ENCODE results near the gene TEDC2. TPM values are rescaled to one million over a fixed set of nuclear protein-coding genes. Genes with fewer than 3 reads are reported as not detected.

Gene TEDC2
- total and polyA plus RNA-seq, 2 donors: 1.8 to 11.0 TPM

- Histone ChIP-seq H3K4me1 (ENCODE audit: control insufficient read depth in 2 of 2, insufficient read depth in 2 of 2, low read length in 2 of 2) (peaks cover 19 to 82% of the 10 kb centered on the region in 2 donors), H3K36me3 (ENCODE audit: control insufficient read depth in 2 of 2, insufficient read depth in 2 of 2, low read length in 1 of 2) (peaks cover 5 to 14% of the 10 kb centered on the region in 2 donors), H3K27me3 (ENCODE audit: control insufficient read depth in 2 of 2, insufficient read depth in 1 of 2, low read length in 1 of 2) (no peaks in the 10 kb centered on the region), H3K4me3 (ENCODE audit: low read length in 2 of 2) (no peak overlapping the region), H3K9me3 (ENCODE audit: control insufficient read depth in 2 of 2, insufficient read depth in 1 of 2, low read length in 1 of 2) (peaks cover 0 to 11% of the 10 kb centered on the region in 2 donors), H3K27ac (ENCODE audit: low read depth in 1 of 2, low read length in 1 of 2) (peak overlapping the region in 1 of 2 donors; percentile 95)
- WGBS: 98% methylated on average over 17 of the region's 17 CpGs
- DNase-seq (ENCODE audit: low read depth in 6 of 9, low spot score in 9 of 9): no peak
These were observed 52.3 kb downstream of the TEDC2 start for GRCh38 chr16:2511996-2512734.

GRCh38 chr16:2512735-2513404 lies 53.0 kb downstream of the TEDC2 start:
- Histone ChIP-seq H3K27ac (ENCODE audit: low read depth in 1 of 2, low read length in 1 of 2) (peak overlapping the region; percentile 95 to 99), H3K27me3 (ENCODE audit: control insufficient read depth in 2 of 2, insufficient read depth in 1 of 2, low read length in 1 of 2) (no peaks in the 10 kb centered on the region), H3K4me3 (ENCODE audit: low read length in 2 of 2) (peak overlapping the region; percentile 26 to 87), H3K36me3 (ENCODE audit: control insufficient read depth in 2 of 2, insufficient read depth in 2 of 2, low read length in 1 of 2) (peaks cover 8 to 15% of the 10 kb centered on the region in 2 donors), H3K4me1 (ENCODE audit: control insufficient read depth in 2 of 2, insufficient read depth in 2 of 2, low read length in 2 of 2) (peaks cover 19 to 78% of the 10 kb centered on the region in 2 donors), H3K9me3 (ENCODE audit: control insufficient read depth in 2 of 2, insufficient read depth in 1 of 2, low read length in 1 of 2) (peaks cover 0 to 11% of the 10 kb centered on the region in 2 donors)
- WGBS: 30% methylated on average over 15 of the region's 15 CpGs
- DNase-seq (ENCODE audit: low read depth in 6 of 9, low spot score in 9 of 9): peak in 5 of 9 donors; percentile 50 to 81 (median 64)

GRCh38 chr16:2513405-2514332 lies 53.8 kb downstream of the TEDC2 start, which contains the start of gene ATP6V0C:
Gene ATP6V0C, plus strand, starts transcription at chr16:2513952. Its CDS starts 152 bp downstream, at chr16:2514104.
- H3K4me1 ChIP-seq (ENCODE audit: control insufficient read depth in 2 of 2, insufficient read depth in 2 of 2, low read length in 2 of 2): peaks cover 17 to 75% of the 10 kb centered on the region in 2 donors
- no peaks in the 10 kb centered on the region for H3K27me3 ChIP-seq (ENCODE audit: control insufficient read depth in 2 of 2, insufficient read depth in 1 of 2, low read length in 1 of 2)
- DNase-seq (ENCODE audit: low read depth in 6 of 9, low spot score in 9 of 9): peak; percentile 88 to 98 (median 94)
- WGBS: under 1% methylated on average over 122 of the region's 122 CpGs
- H3K9me3 ChIP-seq (ENCODE audit: control insufficient read depth in 2 of 2, insufficient read depth in 1 of 2, low read length in 1 of 2): peaks cover 0 to 5% of the 10 kb centered on the region in 2 donors
- peak within 1 kb of the TSS; percentile 80 to 87 for H3K4me3 ChIP-seq (ENCODE audit: low read length in 2 of 2)
- peaks cover 8 to 17% of the 10 kb centered on the region in 2 donors for H3K36me3 ChIP-seq (ENCODE audit: control insufficient read depth in 2 of 2, insufficient read depth in 2 of 2, low read length in 1 of 2)
- H3K27ac ChIP-seq (ENCODE audit: low read depth in 1 of 2, low read length in 1 of 2): peak within 1 kb of the TSS; percentile 95 to 99

Other genes with a start within 250 kb of the TEDC2 start
- gene BRICD5, start 249.2 kb upstream of the TEDC2 start, total RNA-seq: 4.0 TPM
- 21.3 TPM for gene BRICD5, start 249.2 kb upstream of the TEDC2 start, polyA plus RNA-seq
- gene PGP, start 245.3 kb upstream of the TEDC2 start, total RNA-seq: 12.4 TPM
- 12.9 TPM for gene PGP, start 245.3 kb upstream of the TEDC2 start, polyA plus RNA-seq
- gene E4F1, start 236.5 kb upstream of the TEDC2 start, total RNA-seq: 26.5 TPM
- gene E4F1, start 236.5 kb upstream of the TEDC2 start, polyA plus RNA-seq: 42.3 TPM
- gene DNASE1L2, start 223.7 kb upstream of the TEDC2 start, total RNA-seq: 0.99 TPM
- gene DNASE1L2, start 223.7 kb upstream of the TEDC2 start, polyA plus RNA-seq: 3.5 TPM
- 31.1 TPM for gene ECI1, start 208.5 kb upstream of the TEDC2 start, total RNA-seq
- 47.0 TPM for gene ECI1, start 208.5 kb upstream of the TEDC2 start, polyA plus RNA-seq
- gene RNPS1, start 192.0 kb upstream of the TEDC2 start, total RNA-seq: 87.2 TPM
- gene RNPS1, start 192.0 kb upstream of the TEDC2 start, polyA plus RNA-seq: 130 TPM
- 8.4 TPM for gene ABCA3, start 119.4 kb upstream of the TEDC2 start, total RNA-seq
- 8.6 TPM for gene ABCA3, start 119.4 kb upstream of the TEDC2 start, polyA plus RNA-seq
- 22.7 TPM for gene CCNF, start 30.7 kb upstream of the TEDC2 start, total RNA-seq
- 4.0 TPM for gene CCNF, start 30.7 kb upstream of the TEDC2 start, polyA plus RNA-seq
- 0.71 TPM for gene NTN3, start 11.2 kb downstream of the TEDC2 start, total RNA-seq
- 0.02 TPM for gene NTN3, start 11.2 kb downstream of the TEDC2 start, polyA plus RNA-seq
- 3.5 TPM for gene TBC1D24, start 15.0 kb downstream of the TEDC2 start, total RNA-seq
- 3.7 TPM for gene TBC1D24, start 15.0 kb downstream of the TEDC2 start, polyA plus RNA-seq
- gene ATP6V0C, start 53.8 kb downstream of the TEDC2 start, total RNA-seq: 11.0 TPM
- gene ATP6V0C, start 53.8 kb downstream of the TEDC2 start, polyA plus RNA-seq: 103 TPM
- 22.1 TPM for gene AMDHD2, start 60.3 kb downstream of the TEDC2 start, total RNA-seq
- gene AMDHD2, start 60.3 kb downstream of the TEDC2 start, polyA plus RNA-seq: 33.2 TPM
- gene CEMP1, start 71.3 kb downstream of the TEDC2 start, total RNA-seq: 0.47 TPM
- gene CEMP1, start 71.3 kb downstream of the TEDC2 start, polyA plus RNA-seq: 1.2 TPM
- 17.2 TPM for gene PDPK1, start 77.9 kb downstream of the TEDC2 start, total RNA-seq
- 14.1 TPM for gene PDPK1, start 77.9 kb downstream of the TEDC2 start, polyA plus RNA-seq
- 18.5 TPM for gene KCTD5, start 222.4 kb downstream of the TEDC2 start, total RNA-seq
- 21.8 TPM for gene KCTD5, start 222.4 kb downstream of the TEDC2 start, polyA plus RNA-seq